ENCODE results near the gene FOXO4.

The FOXO4 gene

GRCh38 chrX:71098951-71099506 is 3.4 kb downstream of the FOXO4 start:
- no peak for DNase-seq (ENCODE audit: low spot score)

GRCh38 chrX:71099736-71100135 is 4.1 kb downstream of the FOXO4 start:
- DNase-seq (ENCODE audit: low spot score) = no peak

- DNase-seq (ENCODE audit: low spot score) = no peak
Measured at GRCh38 chrX:71100581-71101505, 5.2 kb downstream of the FOXO4 start.

- no peak for DNase-seq (ENCODE audit: low spot score)
Measured at GRCh38 chrX:71102292-71102691, 6.6 kb downstream of the FOXO4 start.

- DNase-seq (ENCODE audit: low spot score) = no peak
Measured at GRCh38 chrX:71103110-71103983, 7.7 kb downstream of the FOXO4 start.

GRCh38 chrX:71105628-71106027 is 10.0 kb downstream of the FOXO4 start:
- no peak for DNase-seq (ENCODE audit: low spot score)

- DNase-seq (ENCODE audit: low spot score) = no peak
Measured at GRCh38 chrX:71106427-71106826, 10.8 kb downstream of the FOXO4 start, which contains the start of gene CXorf65. Gene CXorf65 (minus strand): TSS chrX:71106740. CDS start chrX:71106556, 184 bp downstream.

GRCh38 chrX:71107245-71107644 is 11.6 kb downstream of the FOXO4 start:
- no peak for DNase-seq (ENCODE audit: low spot score)

GRCh38 chrX:71107762-71108360 is 12.2 kb downstream of the FOXO4 start:
- DNase-seq (ENCODE audit: low spot score) = no peak

GRCh38 chrX:71109051-71109450 is 13.4 kb downstream of the FOXO4 start:
- no peak for DNase-seq (ENCODE audit: low spot score)

GRCh38 chrX:71111141-71111843 is 15.6 kb downstream of the FOXO4 start, which contains the start of gene IL2RG:
Gene IL2RG (minus strand): TSS chrX:71111577. CDS start chrX:71111539, 38 bp downstream.
- no peak for DNase-seq (ENCODE audit: low spot score)

- DNase-seq (ENCODE audit: low spot score) = no peak
Measured at GRCh38 chrX:71111921-71112431, 16.3 kb downstream of the FOXO4 start.

GRCh38 chrX:71117358-71117757 is 21.7 kb downstream of the FOXO4 start:
- DNase-seq (ENCODE audit: low spot score) = no peak

- DNase-seq (ENCODE audit: low spot score) = peak; percentile 89
Measured at GRCh38 chrX:71118032-71118984, 22.7 kb downstream of the FOXO4 start, which contains the start of gene MED12. Gene MED12 (plus strand): TSS chrX:71118596. CDS start chrX:71118755, 159 bp downstream.

GRCh38 chrX:71118985-71119535 is 23.4 kb downstream of the FOXO4 start:
- DNase-seq (ENCODE audit: low spot score) = no peak

- DNase-seq (ENCODE audit: low spot score) = no peak
Measured at GRCh38 chrX:71128166-71128833, 32.6 kb downstream of the FOXO4 start.

GRCh38 chrX:71128915-71129765 is 33.5 kb downstream of the FOXO4 start:
- DNase-seq (ENCODE audit: low spot score) = peak; percentile 71

GRCh38 chrX:71131510-71131909 is 35.9 kb downstream of the FOXO4 start:
- DNase-seq (ENCODE audit: low spot score) = no peak
